ENCODE data around the gene NRG3.

The NRG3 gene

GRCh38 chr10:82925547-82925946, 1050.6 kb downstream of the NRG3 start:
- intact Hi-C loops (cut with DNase I; ENCODE audit: low total_unique reads) = no loop called here
- no peak for DNase-seq
- H3K27me3 ChIP-seq = no peaks in the 10 kb centered on the region
- H3K27ac ChIP-seq = no peak overlapping the region
- no peaks in the 10 kb centered on the region for H3K36me3 ChIP-seq
- no peaks in the 10 kb centered on the region for H3K9me3 ChIP-seq
- no peak overlapping the region for H3K4me3 ChIP-seq
- TF ChIP-seq, protein P1, sequence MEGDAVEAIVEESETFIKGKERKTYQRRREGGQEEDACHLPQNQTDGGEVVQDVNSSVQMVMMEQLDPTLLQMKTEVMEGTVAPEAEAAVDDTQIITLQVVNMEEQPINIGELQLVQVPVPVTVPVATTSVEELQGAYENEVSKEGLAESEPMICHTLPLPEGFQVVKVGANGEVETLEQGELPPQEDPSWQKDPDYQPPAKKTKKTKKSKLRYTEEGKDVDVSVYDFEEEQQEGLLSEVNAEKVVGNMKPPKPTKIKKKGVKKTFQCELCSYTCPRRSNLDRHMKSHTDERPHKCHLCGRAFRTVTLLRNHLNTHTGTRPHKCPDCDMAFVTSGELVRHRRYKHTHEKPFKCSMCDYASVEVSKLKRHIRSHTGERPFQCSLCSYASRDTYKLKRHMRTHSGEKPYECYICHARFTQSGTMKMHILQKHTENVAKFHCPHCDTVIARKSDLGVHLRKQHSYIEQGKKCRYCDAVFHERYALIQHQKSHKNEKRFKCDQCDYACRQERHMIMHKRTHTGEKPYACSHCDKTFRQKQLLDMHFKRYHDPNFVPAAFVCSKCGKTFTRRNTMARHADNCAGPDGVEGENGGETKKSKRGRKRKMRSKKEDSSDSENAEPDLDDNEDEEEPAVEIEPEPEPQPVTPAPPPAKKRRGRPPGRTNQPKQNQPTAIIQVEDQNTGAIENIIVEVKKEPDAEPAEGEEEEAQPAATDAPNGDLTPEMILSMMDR (IDR thresholded peaks at IDR 0.05) = no peak
- no peaks in the 10 kb centered on the region for H3K4me1 ChIP-seq

DNA sequence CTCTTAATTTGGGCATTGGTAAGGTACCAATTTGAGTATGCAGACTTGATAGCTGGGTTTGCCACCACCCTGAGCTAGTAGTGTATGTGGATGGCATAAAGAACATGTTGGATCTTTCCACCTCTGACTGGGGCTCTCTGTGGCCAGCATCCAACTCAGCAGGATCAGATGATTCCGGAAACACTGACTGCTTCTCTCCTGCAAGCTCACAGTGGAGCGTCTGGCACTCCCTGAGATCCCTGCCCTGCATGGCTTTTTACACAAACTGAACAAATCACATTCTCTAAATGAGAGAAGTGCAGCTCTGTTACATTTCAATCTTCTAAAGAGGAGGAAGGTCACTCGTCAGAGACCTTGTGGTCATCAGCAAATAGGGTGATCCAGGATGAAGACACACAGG, 1057.5 kb downstream of the NRG3 start:
- intact Hi-C loops (cut with DNase I; ENCODE audit: low total_unique reads) = no loop called here
- no peaks in the 10 kb centered on the region for H3K36me3 ChIP-seq
- H3K27me3 ChIP-seq = no peaks in the 10 kb centered on the region
- H3K27ac ChIP-seq = no peak overlapping the region
- no peak overlapping the region for H3K4me3 ChIP-seq
- no peak for DNase-seq
- no peaks in the 10 kb centered on the region for H3K4me1 ChIP-seq
- H3K9me3 ChIP-seq = no peaks in the 10 kb centered on the region
- TF ChIP-seq, protein P1 (IDR thresholded peaks at IDR 0.05) = no peak

DNA sequence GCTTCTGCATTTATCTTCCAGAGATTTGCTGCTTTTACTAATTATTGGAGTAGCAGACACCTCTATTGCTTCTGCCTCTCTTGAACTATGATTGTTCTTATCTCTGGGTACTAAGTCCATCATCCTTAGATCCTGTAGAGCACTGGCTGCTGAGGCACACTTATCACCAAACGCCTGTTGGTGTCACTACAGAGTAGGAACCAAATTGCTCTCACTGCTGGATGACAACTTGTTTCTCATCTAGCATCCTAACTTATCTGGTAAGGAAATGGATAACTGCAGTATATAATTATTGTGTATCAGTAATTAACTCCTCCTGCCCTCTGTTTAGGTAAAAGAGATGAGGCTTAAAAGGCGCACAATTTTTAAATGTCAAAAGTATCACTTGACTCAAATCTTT, 1059.4 kb downstream of the NRG3 start:
- H3K27ac ChIP-seq = no peak overlapping the region
- no peak for DNase-seq
- no peaks in the 10 kb centered on the region for H3K9me3 ChIP-seq
- no peaks in the 10 kb centered on the region for H3K4me1 ChIP-seq
- intact Hi-C loops (cut with DNase I; ENCODE audit: low total_unique reads) = no loop called here
- TF ChIP-seq, protein P1 (IDR thresholded peaks at IDR 0.05) = no peak
- no peaks in the 10 kb centered on the region for H3K27me3 ChIP-seq
- H3K36me3 ChIP-seq = no peaks in the 10 kb centered on the region
- no peak overlapping the region for H3K4me3 ChIP-seq

DNA sequence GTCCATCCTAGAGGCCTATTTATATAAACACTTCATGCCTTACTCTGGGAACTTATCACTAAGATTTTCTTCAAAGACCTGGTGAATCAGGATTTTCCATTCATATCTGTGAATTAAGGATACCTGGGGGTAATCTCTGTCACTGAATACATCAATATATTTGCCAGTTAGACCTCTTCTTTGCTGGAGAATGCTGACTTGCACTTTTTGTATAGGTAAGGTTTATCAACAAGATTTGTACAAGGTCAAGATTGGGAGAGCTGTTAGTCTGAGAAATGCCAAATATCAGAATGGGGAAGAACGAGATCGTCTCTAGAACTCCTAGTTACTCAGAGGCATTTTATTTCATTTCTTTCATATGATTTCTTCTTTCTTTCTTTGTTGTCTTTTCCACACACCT, 1060.0 kb downstream of the NRG3 start:
- Histone ChIP-seq H3K4me1 (no peaks in the 10 kb centered on the region), H3K4me3 (no peak overlapping the region), H3K27me3 (no peaks in the 10 kb centered on the region), H3K36me3 (no peaks in the 10 kb centered on the region), H3K27ac (no peak overlapping the region), H3K9me3 (no peaks in the 10 kb centered on the region)
- intact Hi-C loops (cut with DNase I; ENCODE audit: low total_unique reads) = no loop called here
- TF ChIP-seq, protein P1 (IDR thresholded peaks at IDR 0.05) = no peak
- no peak for DNase-seq

DNA sequence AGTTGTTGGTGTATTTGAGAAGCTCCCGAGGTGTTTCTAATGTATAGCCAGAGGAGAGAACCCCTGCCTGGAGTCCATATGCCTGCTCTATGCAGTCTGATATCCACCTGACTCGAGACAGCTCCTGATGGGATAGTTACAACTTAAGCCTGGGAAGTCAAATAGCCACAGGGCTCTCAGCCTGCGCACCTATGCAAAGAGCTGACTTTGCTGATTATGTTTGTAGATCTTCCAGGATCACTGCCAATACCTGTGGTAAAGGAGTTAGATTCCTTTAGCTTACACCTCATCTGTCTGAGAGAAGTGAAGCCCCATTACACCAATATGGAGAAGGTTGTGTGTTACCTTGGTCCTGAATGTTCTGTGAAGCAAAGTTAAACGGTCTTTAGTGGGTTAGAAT, 1063.3 kb downstream of the NRG3 start:
- Histone ChIP-seq H3K36me3 (no peaks in the 10 kb centered on the region), H3K27ac (no peak overlapping the region), H3K4me3 (no peak overlapping the region), H3K27me3 (no peaks in the 10 kb centered on the region), H3K4me1 (peaks cover 0 to 14% (median 8%) of the 10 kb centered on the region in 4 donors), H3K9me3 (no peaks in the 10 kb centered on the region)
- DNase-seq = no peak
- intact Hi-C loops (cut with DNase I; ENCODE audit: low total_unique reads) = no loop called here
- TF ChIP-seq, protein P1 (IDR thresholded peaks at IDR 0.05) = no peak

Data from tibial artery (tissue), 4 donors.